ENCODE measurements around the gene RTN4.

The RTN4 gene

DNA sequence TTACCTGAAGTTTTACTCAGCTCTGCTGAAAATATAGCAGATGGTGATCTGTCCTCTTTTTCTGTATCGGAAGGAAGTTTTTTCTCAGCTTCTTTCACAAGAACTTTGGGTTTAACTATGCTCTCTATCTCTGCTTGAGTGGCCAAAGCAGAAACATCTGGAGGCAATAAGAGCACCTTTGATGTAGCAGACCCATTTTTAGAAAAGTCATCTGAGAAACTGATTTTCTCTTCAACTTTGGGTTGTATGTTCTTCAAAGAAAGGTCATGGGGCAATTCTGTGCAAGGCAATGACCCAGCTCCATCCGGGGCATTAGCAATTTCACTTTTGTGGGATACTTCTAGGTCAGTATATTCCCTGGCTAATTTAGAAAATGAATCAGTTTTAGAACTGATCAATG lies 25.2 kb downstream of the RTN4 start:
- Histone ChIP-seq H3K4me1 (ENCODE audit: control insufficient read depth, insufficient read depth, low read length) (no peaks in the 10 kb centered on the region), H3K27me3 (ENCODE audit: control insufficient read depth, insufficient read depth, low read length, poor library complexity, severe bottlenecking) (no peaks in the 10 kb centered on the region), H3K4me3 (ENCODE audit: insufficient read depth, low read depth, low read length) (no peak overlapping the region), H3K9me3 (ENCODE audit: control insufficient read depth, low read length) (no peaks in the 10 kb centered on the region), H3K36me3 (ENCODE audit: control insufficient read depth, insufficient read depth, low read length) (no peaks in the 10 kb centered on the region), H3K27ac (ENCODE audit: insufficient read depth, low read depth, low read length, poor library complexity, severe bottlenecking) (no peak overlapping the region)
- 94 to 95% methylated on average over 2 of the region's 2 CpGs for WGBS, 2 experiments

DNA sequence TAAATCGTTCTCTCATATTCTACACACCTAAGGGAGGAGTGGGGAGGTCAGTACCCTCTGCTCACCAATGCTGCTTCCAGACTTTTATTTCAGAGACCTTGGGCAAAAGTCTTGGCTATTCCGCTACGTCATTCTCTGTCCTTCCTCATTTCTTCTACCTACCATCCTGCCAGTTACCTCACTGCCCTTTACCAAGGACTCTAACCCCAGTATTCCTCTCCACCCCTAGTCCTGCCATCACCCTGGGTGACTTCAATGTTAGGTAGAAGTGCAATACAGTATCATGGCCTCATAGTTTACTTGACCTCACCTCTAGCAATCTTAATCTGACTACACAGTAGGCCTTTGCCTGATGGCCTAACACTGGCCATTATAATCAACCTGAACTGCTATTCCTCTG lies 27.8 kb downstream of the RTN4 start:
- H3K4me1 ChIP-seq (ENCODE audit: control insufficient read depth, insufficient read depth, low read length) = no peaks in the 10 kb centered on the region

GRCh38 chr2:55019526-55020258 lies 30.6 kb downstream of the RTN4 start:
- H3K27ac ChIP-seq (ENCODE audit: insufficient read depth, low read depth, low read length, poor library complexity, severe bottlenecking) = no peak overlapping the region

More for the DNA sequence above, 27.8 kb downstream of the RTN4 start:
- no peak overlapping the region for H3K4me3 ChIP-seq (ENCODE audit: insufficient read depth, low read depth, low read length)
- no peaks in the 10 kb centered on the region for H3K27me3 ChIP-seq (ENCODE audit: control insufficient read depth, insufficient read depth, low read length, poor library complexity, severe bottlenecking)
- H3K9me3 ChIP-seq (ENCODE audit: control insufficient read depth, low read length) = no peaks in the 10 kb centered on the region
- H3K36me3 ChIP-seq (ENCODE audit: control insufficient read depth, insufficient read depth, low read length) = no peaks in the 10 kb centered on the region
- WGBS, 2 experiments = 96 to 97% methylated on average over 3 of the region's 3 CpGs
- no peak overlapping the region for H3K27ac ChIP-seq (ENCODE audit: insufficient read depth, low read depth, low read length, poor library complexity, severe bottlenecking)

DNA sequence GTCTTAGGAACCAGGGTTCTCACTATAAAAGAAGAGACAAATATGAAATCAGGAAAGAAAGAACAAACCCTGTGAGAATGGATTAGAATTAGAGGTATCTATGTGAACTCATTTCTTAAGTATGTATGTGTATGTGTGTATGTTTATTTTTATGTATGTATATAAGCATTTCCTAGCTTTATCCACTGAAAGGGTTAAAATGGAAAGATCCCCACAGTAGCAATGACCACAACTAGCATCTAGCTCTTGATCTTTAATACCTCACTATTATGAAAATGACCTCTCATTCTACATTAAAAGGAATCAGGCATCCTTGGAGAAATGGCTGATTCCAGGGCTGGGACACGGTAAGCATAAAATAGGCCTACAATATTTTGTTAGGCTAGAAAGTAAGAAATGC lies 31.6 kb downstream of the RTN4 start:
- H3K27ac ChIP-seq (ENCODE audit: insufficient read depth, low read depth, low read length, poor library complexity, severe bottlenecking) = no peak overlapping the region
- no peaks in the 10 kb centered on the region for H3K9me3 ChIP-seq (ENCODE audit: control insufficient read depth, low read length)
- H3K36me3 ChIP-seq (ENCODE audit: control insufficient read depth, insufficient read depth, low read length) = no peaks in the 10 kb centered on the region
- WGBS, 2 experiments = 100% methylated on average over 1 of the region's 1 CpG
- H3K4me1 ChIP-seq (ENCODE audit: control insufficient read depth, insufficient read depth, low read length) = no peaks in the 10 kb centered on the region
- no peaks in the 10 kb centered on the region for H3K27me3 ChIP-seq (ENCODE audit: control insufficient read depth, insufficient read depth, low read length, poor library complexity, severe bottlenecking)
- no peak overlapping the region for H3K4me3 ChIP-seq (ENCODE audit: insufficient read depth, low read depth, low read length)

More at GRCh38 chr2:55019526-55020258, 30.6 kb downstream of the RTN4 start:
- no peaks in the 10 kb centered on the region for H3K36me3 ChIP-seq (ENCODE audit: control insufficient read depth, insufficient read depth, low read length)
- H3K9me3 ChIP-seq (ENCODE audit: control insufficient read depth, low read length) = no peaks in the 10 kb centered on the region
- WGBS, 2 experiments = 40 to 78% methylated on average over 1 to 4 of the region's 5 CpGs
- H3K4me1 ChIP-seq (ENCODE audit: control insufficient read depth, insufficient read depth, low read length) = no peaks in the 10 kb centered on the region
- no peak overlapping the region for H3K4me3 ChIP-seq (ENCODE audit: insufficient read depth, low read depth, low read length)
- no peaks in the 10 kb centered on the region for H3K27me3 ChIP-seq (ENCODE audit: control insufficient read depth, insufficient read depth, low read length, poor library complexity, severe bottlenecking)

GRCh38 chr2:55017880-55018279 lies 32.4 kb downstream of the RTN4 start:
- Histone ChIP-seq H3K27me3 (ENCODE audit: control insufficient read depth, insufficient read depth, low read length, poor library complexity, severe bottlenecking) (no peaks in the 10 kb centered on the region), H3K27ac (ENCODE audit: insufficient read depth, low read depth, low read length, poor library complexity, severe bottlenecking) (no peak overlapping the region), H3K4me3 (ENCODE audit: insufficient read depth, low read depth, low read length) (no peak overlapping the region), H3K4me1 (ENCODE audit: control insufficient read depth, insufficient read depth, low read length) (no peaks in the 10 kb centered on the region), H3K36me3 (ENCODE audit: control insufficient read depth, insufficient read depth, low read length) (no peaks in the 10 kb centered on the region), H3K9me3 (ENCODE audit: control insufficient read depth, low read length) (no peaks in the 10 kb centered on the region)
- WGBS, 2 experiments = 96 to 98% methylated on average over 3 of the region's 3 CpGs

DNA sequence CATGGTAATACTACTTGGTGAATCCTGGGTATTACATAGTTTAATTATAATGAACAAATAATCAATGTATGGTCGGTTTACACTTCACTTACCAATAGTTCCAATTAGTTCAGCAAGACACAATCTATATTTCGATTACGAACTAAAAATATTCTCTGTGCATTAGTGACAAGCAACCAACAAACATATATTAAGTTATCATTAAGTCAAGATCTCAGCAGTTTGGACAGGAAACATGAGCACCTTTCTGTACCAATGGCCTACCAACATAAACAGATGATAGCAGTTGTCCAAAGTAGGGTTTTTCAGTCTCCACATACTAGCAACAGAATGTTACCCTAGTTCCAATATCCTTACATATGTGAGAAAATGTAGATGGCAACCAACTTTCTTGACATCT lies 32.8 kb downstream of the RTN4 start:
- Histone ChIP-seq H3K36me3 (ENCODE audit: control insufficient read depth, insufficient read depth, low read length) (no peaks in the 10 kb centered on the region), H3K9me3 (ENCODE audit: control insufficient read depth, low read length) (no peaks in the 10 kb centered on the region), H3K4me1 (ENCODE audit: control insufficient read depth, insufficient read depth, low read length) (no peaks in the 10 kb centered on the region), H3K27me3 (ENCODE audit: control insufficient read depth, insufficient read depth, low read length, poor library complexity, severe bottlenecking) (no peaks in the 10 kb centered on the region), H3K27ac (ENCODE audit: insufficient read depth, low read depth, low read length, poor library complexity, severe bottlenecking) (no peak overlapping the region), H3K4me3 (ENCODE audit: insufficient read depth, low read depth, low read length) (no peak overlapping the region)
- 87 to 98% methylated on average over 3 of the region's 3 CpGs for WGBS, 2 experiments

DNA sequence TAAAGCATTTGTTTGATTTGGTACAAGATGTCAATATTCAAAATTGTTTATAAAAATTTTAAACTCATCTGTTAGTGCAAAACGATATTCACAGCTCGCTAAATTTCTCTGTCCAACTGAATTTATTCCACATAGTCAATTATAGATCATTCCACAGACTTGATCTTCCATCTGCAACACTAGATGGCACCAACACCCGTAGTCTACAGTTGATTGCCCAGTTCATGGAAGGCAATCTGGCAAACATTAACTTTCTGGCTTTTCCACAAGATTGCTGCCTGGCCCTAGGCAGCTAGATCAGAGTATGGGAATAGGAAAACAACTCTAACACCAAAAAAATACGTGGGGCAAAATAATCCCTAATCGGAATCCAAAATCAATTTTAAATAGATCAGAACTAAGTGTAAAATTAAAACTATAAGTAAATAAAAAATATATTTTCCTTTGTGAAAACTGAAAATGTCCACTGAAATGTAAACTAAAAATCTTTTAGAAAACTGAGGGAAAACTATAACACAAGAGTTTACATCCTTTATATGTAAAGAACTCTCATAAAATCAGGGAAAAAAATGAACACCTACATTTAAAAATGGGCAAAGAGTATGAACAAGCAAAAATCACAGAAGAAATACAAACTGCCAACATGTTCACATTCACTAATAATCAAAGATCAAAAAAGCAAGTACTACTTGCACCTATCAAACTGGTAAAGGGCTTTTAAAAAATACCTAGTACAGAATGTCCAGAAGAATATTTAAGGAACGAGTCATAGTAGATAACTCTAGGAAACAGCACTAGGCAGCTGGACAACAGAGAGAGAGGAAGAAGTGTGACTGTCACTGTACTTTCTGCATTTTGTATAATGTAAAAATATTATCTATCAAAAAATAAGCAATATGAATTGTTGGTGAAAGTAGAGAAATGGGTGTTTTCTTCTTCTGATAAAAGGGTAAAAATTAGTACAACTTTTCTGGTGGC lies 35.0 kb downstream of the RTN4 start:
- WGBS, 2 experiments = 78% methylated on average over 4 to 5 of the region's 6 CpGs
- no peak overlapping the region for H3K4me3 ChIP-seq (ENCODE audit: insufficient read depth, low read depth, low read length)
- H3K4me1 ChIP-seq (ENCODE audit: control insufficient read depth, insufficient read depth, low read length) = peaks cover 3% of the 10 kb centered on the region

GRCh38 chr2:55013936-55014335 lies 36.3 kb downstream of the RTN4 start:
- no CpG with 5 or more reads among the region's 1 CpG for WGBS, 2 experiments
- Histone ChIP-seq H3K36me3 (ENCODE audit: control insufficient read depth, insufficient read depth, low read length) (no peaks in the 10 kb centered on the region), H3K27me3 (ENCODE audit: control insufficient read depth, insufficient read depth, low read length, poor library complexity, severe bottlenecking) (no peaks in the 10 kb centered on the region), H3K4me1 (ENCODE audit: control insufficient read depth, insufficient read depth, low read length) (peaks cover 9% of the 10 kb centered on the region), H3K4me3 (ENCODE audit: insufficient read depth, low read depth, low read length) (no peak overlapping the region), H3K9me3 (ENCODE audit: control insufficient read depth, low read length) (no peaks in the 10 kb centered on the region), H3K27ac (ENCODE audit: insufficient read depth, low read depth, low read length, poor library complexity, severe bottlenecking) (no peak overlapping the region)

More for the DNA sequence above, 35.0 kb downstream of the RTN4 start:
- Histone ChIP-seq H3K36me3 (ENCODE audit: control insufficient read depth, insufficient read depth, low read length) (no peaks in the 10 kb centered on the region), H3K27me3 (ENCODE audit: control insufficient read depth, insufficient read depth, low read length, poor library complexity, severe bottlenecking) (no peaks in the 10 kb centered on the region), H3K9me3 (ENCODE audit: control insufficient read depth, low read length) (no peaks in the 10 kb centered on the region), H3K27ac (ENCODE audit: insufficient read depth, low read depth, low read length, poor library complexity, severe bottlenecking) (no peak overlapping the region)

DNA sequence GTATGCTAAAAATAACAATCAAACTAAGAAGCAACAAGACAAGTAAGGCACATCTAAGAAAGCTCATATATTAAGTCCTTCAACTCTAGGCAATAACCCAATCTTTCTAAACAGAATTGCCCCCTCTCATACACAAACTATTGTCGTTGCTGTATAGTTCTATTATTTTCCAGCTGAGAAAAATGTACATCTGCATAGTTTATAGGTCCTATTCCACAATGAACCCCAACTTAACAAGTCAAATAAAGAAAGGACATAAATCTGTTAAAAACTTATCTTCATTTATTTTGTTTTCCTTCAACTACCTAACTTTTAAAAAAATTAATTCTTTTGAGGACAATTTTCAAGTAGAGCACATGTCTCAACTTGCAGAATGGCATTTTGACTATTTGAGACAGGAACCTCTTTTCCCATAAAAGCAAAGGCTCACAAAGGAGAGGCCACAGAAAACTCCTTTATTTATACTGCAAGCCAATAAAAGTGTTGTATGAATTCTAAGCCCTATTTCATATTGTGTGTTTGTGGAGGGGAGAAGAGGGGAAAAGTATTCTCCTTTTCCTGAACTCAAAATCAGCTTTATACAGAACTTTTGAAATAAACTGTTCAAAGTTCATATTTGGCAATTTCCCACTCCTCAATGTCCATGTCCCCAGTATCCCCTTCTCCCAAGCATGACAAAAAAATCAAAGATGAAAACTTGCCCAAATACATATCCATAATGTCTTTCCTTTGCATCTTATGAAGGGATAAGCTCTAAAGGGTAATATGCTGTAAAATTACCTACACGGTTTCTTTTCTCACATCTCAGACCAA lies 37.4 kb downstream of the RTN4 start:
- Histone ChIP-seq H3K9me3 (ENCODE audit: control insufficient read depth, low read length) (no peaks in the 10 kb centered on the region), H3K27me3 (ENCODE audit: control insufficient read depth, insufficient read depth, low read length, poor library complexity, severe bottlenecking) (no peaks in the 10 kb centered on the region), H3K27ac (ENCODE audit: insufficient read depth, low read depth, low read length, poor library complexity, severe bottlenecking) (no peak overlapping the region), H3K4me3 (ENCODE audit: insufficient read depth, low read depth, low read length) (no peak overlapping the region), H3K36me3 (ENCODE audit: control insufficient read depth, insufficient read depth, low read length) (no peaks in the 10 kb centered on the region), H3K4me1 (ENCODE audit: control insufficient read depth, insufficient read depth, low read length) (peaks cover 9% of the 10 kb centered on the region)
- 87 to 97% methylated on average over 2 of the region's 2 CpGs for WGBS, 2 experiments

Measured in ectodermal cell (in vitro differentiated cells).